HG02759 (cell line): ENCODE measurements around the gene SEMA5B.

ENCODE experiments used
- ATAC-seq: cut with Tn5 transposase; IDR thresholded peaks from one replicate; pipeline ENCODE4 v1.9.1; 2021; ENCODE audit warnings: mild to moderate bottlenecking, moderate library complexity; ENCODE audit not compliant: unreplicated experiment

Gene SEMA5B

GRCh38 chr3:122994954-122995353 is 32.6 kb downstream of the SEMA5B start:
- ATAC-seq = no peak

- ATAC-seq = no peak
These were observed 34.2 kb downstream of the SEMA5B start for GRCh38 chr3:122993124-122993978.

- ATAC-seq = no peak
These were observed 34.9 kb downstream of the SEMA5B start for GRCh38 chr3:122992676-122993075.

GRCh38 chr3:122992133-122992532 is 35.4 kb downstream of the SEMA5B start:
- ATAC-seq = no peak

GRCh38 chr3:122991236-122991985 is 36.2 kb downstream of the SEMA5B start:
- ATAC-seq = no peak

DNA sequence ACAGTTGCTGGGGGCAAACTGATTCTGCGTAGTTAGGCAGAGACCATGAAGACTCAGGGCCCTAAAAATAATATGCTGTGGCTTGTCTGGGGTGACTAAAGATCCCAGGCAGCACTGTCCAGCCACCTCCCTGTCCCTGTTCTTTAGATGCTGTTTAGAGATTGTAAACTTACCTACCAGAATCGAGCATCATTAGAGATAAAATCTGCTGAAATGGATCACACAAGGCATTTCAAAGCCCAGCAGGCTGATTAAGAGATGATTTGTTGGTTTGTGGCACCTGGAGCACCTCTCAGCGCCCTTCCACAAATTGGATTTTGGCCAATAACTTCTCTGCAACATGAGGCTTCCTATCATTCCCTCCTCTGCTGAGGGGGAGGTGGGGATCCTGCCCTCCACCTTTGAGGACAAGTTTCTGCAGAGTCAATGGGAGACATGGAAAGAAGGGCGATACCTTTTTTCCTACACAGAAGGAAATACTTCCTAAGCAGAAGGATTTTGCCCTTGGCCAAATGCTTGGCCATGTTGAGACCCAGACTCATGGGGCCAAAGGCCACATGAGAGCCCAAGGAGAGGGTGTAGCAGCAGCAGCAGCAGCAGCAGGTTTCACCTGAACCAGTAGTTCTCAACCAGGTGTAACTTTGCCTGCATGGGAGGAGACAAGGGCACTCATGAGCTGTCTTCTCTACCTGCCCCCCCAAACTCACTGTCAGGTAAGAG is 37.5 kb downstream of the SEMA5B start:
- ATAC-seq = no peak

DNA sequence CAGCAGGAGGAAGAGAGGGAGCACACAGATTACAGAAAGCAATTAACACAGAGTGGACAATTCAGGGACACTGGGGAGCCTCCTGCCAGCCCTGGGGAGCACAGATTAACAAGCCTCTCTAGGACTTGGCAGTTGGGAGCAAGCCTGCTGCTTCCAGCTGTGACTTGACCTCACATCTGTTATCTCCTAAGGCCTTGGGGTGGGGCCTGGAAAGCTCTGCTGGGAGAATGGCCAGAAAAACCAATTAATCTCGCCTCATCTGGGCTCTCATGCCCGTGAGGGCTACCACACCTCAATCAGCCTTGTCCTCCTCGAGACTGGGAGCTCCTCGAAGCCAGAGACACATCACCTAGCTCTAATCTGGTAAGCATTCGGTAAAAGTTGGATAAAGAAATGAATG is 39.1 kb downstream of the SEMA5B start:
- no peak for ATAC-seq

GRCh38 chr3:122987736-122988319 is 39.7 kb downstream of the SEMA5B start:
- ATAC-seq = no peak

DNA sequence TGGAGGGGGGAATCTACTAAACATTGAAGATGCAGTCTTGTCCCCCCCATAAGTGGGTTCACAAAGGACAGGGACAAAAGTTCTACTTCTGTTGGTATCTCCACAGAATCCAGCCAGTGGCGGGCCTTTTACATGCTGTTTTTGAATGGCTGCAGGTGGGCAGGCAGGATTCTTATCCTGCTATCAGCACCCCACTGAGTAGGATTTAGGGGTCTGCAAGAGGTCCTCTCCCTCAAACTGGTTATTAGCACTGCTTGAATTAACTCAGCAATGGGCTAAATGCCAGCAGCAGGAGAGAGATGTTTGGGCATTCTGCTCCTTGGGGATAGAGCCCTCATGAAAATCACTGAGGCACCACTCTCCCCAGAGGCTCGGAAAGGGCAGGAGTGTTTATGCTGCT is 40.3 kb downstream of the SEMA5B start:
- ATAC-seq = no peak

GRCh38 chr3:122986693-122987179 is 40.8 kb downstream of the SEMA5B start:
- no peak for ATAC-seq

GRCh38 chr3:122985539-122985938 is 42.0 kb downstream of the SEMA5B start:
- no peak for ATAC-seq

DNA sequence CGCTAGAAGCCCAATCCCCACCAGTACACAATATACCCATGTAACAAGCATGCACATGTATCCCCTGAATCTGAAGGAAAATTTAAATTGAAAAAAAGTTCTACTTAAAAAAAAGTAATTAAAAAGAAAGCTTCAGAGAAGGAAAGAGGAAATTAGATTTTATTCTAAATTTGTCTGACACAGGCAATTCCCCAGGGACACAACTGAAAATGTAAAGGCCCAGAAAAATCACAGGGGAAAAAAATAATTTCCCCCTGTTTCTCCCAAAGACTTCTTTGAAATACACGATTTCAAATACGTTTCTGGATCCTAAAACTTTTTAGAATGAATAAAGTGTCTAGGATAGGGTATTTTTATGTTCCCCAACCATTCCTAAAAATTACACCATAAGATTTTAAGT is 42.9 kb downstream of the SEMA5B start:
- ATAC-seq = no peak

GRCh38 chr3:122984007-122984406 is 43.6 kb downstream of the SEMA5B start:
- ATAC-seq = no peak

GRCh38 chr3:122982216-122983185 is 45.1 kb downstream of the SEMA5B start:
- ATAC-seq = no peak

DNA sequence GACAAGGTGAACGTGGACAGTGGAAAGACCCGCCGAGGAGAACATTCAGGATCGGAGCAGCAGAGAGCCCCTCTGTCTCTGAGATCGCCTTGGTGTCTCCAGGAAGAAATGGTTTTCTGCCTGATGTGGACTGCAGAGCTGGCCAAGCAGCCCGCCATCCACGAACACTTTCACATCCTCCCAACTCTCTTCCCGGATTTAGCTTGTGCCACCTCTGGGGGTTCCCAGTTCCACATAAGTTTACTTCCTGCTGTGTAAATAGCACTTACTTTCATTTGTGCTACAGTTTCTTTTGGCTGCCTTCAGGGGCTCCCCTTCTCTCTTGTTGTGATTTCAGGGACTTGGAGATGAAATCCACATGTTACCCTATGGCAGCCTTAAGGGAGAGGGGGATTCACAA is 48.4 kb downstream of the SEMA5B start:
- ATAC-seq = no peak

GRCh38 chr3:122978569-122978968 is 49.0 kb downstream of the SEMA5B start:
- ATAC-seq = no peak

DNA sequence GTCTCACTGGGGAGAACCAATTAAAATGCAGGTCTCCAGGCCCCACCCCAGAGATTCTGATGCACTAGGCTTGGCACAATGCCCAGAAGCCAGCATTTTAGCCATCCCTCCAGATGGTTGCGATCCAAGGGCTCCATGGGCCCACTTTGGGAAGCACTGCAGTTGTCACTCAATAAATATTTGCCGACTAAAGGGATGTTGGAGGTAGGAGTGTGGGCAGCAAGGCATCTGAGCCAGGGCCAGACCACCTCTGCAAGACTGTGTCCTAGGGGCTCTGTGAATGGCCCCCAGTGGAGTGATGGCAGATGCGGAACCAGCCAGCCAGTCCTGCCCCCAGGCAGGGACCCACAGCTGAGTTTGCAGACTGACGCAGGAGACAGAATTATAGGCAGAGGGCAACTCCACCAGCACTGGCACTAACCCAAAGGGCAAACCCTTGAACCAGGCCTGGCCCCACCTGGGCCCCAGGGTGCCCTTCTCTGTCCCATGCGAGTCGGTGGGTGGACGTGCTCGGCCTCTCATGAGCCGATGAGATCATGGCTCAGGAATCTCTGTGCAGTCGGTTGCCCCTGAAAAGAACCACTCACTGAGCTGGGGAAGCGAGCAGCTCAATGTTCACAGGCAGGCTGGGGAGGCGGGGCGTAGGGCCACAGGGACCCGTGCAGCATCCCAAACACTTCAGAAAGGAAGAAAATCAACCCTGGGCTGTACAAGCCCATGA is 49.7 kb downstream of the SEMA5B start:
- no peak for ATAC-seq

GRCh38 chr3:122975924-122976293 is 51.7 kb downstream of the SEMA5B start:
- ATAC-seq = peak; percentile 47
